Suppressor macrophage treated with lipopolysaccharide for 4 hours (primary cell): ENCODE results near the gene CSMD2.
"Not testable (repeated sequence)": the region's sequence is repeated elsewhere in the genome, so short reads cannot be mapped to it uniquely, and the experiment has no call there.

Experiments used
- DNase-seq: peaks from one replicate; pipeline ENCODE4 v3.0.0-alpha.2; 2020

Gene CSMD2

DNA sequence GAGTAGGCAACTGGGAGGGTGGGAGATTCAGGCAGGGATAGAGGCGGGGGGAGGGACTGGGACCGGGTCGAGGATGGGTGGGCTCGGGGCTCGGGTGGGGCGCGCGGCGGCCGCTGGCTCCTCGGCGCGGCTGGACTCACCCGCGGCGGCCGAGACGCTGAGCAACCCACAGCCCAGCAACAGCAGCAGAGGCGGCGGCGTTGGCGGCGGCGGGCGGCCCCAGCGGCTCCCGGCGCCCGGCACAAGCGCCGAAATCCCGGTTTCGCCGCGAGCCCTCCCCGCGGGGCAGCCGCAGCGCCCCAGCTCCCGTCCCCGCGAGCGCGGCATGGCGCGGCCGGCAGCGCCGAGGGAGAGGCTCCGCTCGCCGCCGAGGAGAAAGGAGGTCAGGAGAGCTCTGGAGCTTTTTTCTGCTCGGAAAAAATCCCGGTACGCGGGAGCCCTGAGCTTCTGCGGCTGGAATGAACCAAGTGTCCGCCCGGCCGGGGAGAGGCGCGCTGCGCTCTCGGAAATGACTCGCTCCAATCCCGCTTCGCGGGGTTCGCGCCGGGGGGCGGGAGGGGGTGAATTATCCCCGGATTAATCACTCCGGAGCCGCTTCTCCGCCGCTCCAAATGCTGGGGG, at the start of gene CSMD2:
CSMD2 (minus strand) TSS at position 460 of the 621 bp plus-strand sequence; CDS start at position 327, 133 bp downstream.
- DNase-seq, result no peak

DNA sequence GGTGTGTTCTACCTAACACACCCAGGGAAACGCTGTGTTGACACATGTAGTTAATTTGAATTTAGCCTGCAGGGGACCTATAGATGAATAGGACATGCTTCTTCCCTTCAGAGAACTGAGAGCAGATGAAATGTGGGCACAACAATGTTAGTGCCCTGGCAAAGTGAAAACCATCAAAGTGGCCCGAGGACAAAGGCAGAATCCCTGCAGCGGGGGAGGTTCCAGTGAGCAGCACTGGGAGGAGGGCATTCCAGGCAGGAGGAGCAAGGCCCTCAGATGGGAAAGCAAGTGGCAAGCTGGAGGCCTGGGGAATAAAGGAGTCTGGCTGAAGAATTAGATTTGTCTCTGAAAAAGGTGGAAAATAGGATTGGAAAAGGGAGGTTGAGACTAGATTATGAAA, 48.9 kb upstream of the CSMD2 start:
- DNase-seq, result no peak

DNA sequence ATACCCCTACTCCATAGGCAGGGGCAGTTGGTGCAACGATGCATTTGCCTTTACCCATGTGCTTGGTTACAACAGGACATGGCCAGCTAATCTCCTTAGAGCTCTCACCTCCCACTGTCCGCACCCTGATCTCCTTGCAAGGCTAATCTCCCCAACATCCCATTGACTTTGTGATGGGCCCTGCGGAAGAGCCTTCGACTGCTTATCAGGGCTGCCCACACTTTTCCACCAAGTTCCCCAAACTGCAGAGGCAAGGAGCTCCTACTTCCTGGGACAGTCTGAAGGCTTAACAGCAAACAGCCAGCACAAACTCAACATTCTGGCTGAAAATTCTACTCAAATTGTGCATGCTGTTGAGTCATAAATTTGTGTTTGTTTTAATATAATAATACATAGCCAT, 47.6 kb upstream of the CSMD2 start:
- no peak for DNase-seq

DNA sequence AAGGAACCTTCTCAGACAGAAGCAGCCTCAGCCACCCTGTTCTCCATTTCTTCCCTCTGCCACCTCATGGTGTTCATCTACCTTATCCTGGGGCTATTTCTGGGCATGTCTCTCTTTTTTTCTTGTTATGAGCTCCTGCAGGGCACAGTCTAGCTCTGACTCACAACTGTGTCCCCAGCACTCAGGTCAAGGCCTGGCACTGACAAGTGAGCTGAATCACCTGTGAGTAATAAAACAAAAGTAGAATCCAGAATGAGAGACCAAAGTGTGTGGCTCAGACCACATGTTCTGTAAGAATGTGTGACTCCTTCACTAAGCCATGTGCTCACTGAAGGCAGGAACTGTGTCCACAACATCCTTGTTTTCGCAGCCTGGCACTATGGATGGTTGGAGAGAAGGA, 34.9 kb upstream of the CSMD2 start:
- no peak for DNase-seq

DNA sequence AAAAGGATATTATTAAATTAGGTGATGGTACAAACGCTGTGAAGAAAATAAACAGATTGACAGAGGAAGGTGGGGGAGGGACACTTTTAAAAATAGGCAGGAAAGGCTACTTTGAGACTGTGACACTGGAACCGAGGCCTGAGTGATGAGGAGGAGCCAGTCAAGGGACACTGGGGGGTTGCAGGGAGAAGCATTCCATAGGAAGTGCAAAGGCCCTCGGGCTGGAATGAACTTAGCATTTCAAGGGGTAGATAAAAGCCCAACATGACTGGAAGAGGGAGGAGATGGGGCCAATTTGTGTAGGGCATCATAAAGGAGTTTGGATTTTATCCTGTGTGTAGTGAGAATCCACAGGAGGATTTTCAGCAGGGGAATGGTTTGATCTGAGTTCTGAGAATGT, 27.6 kb upstream of the CSMD2 start:
- no peak for DNase-seq

DNA sequence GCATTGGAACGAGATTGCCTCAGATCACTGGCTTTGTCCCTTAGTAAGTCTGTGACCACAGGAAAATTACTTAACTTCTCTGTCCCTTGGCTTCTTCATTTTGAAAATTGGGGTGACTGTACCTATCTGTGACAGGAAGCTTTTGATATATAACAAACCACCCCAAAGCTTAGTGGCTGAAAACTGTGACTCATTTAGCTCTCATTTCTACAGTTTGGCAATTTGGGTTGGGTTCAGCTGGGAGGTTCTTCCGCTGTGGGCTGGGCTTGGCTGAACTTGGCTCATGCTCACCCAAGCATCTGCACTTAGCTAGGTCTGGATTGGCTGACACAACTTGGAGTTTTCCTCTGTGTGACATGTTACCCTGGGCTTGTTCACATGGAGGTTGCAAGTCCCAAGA, 25.7 kb upstream of the CSMD2 start:
- no peak for DNase-seq

DNA sequence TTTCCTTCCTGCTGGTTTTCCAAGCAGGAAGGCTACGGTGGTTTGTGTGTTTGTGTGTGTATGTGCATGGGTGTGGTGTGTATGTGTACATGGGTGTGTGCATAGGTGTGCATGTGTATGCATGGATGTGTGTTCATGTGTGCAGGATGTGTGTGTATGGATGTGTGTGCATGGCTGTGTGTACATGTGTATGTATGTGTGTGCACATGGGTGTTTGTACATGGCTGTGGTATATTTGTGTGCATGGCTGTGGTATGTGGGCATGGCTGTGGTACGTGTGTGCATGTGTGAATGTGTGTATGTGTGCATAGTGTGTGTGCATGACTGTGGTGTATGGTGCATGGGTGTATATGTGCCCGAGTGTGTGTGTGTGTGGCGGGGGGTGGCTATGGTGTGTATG, 24.0 kb upstream of the CSMD2 start:
- DNase-seq, result no peak

DNA sequence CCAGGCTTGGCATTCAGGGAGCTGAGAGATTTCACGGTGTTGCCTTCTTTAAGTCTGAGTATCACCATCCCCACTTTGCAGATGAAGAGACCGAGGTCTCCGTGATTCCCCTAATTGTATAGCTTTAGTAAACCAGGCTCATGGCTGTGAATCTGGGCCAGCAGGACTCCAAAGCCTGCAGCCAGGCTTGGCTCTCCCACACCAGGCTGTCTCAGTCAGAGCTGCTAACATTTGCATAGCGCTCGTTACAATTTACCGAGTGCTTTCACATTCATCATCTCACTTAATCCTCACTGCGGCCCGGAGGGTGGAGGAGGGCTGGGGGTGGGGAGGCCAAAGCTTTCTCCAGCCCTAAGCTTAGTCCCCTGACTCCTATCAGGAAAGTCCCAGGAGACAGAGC, 23.4 kb upstream of the CSMD2 start:
- no peak for DNase-seq

DNA sequence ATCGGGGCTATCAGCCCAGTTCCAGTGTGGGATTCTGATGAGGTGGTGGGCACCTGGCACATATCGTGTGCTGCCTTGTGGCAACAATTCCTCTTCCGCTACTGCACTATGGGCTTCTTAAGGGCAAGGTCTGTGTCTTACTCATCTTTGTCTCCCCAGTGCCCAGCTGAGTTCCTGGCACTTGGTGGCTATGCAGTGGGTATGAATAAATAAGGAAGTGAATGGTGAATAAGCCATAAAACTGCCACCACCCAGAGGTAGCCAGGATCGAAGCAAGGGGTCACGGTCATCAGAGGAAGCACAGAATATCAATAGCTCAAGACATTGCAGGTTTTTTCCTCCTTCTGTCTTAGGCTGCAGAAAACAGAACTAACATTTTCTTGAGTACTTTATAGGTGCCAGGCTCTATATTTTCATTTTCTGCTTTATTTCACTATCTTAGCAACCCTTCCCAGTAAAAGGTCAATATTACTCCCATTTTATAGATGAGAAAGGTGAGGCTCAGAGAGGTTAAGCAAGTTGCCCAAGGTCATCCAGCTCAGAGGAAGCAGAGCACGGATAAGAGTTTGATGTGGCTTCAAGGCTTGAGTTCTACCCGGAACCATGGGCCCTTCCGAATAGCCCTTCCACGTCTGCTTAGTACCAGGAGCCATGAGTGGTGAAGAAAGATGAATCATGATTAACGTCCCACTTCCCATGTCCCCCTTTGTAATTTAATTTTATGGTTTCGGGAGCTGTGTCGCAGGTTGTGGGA, 21.9 kb upstream of the CSMD2 start:
- DNase-seq, result no peak

DNA sequence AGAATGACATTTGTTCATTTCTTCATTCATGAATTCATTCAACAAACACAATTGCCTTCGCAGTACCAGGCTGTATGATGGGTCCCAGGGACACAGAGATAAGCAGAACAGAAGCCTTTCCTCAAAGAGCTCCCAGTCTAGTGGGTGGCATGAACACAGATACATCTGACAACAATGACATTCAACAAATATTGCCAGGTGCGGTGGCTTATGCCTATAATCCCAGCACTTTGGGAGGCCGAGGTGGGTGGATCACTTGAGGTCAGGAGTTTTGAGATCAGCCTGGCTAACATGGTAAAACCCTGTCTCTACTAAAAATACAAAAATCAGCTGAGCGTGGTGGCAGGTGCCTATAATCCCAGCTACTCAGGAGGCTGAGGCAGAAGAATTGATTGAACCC, 18.4 kb upstream of the CSMD2 start:
- DNase-seq, result not testable (repeated sequence)

DNA sequence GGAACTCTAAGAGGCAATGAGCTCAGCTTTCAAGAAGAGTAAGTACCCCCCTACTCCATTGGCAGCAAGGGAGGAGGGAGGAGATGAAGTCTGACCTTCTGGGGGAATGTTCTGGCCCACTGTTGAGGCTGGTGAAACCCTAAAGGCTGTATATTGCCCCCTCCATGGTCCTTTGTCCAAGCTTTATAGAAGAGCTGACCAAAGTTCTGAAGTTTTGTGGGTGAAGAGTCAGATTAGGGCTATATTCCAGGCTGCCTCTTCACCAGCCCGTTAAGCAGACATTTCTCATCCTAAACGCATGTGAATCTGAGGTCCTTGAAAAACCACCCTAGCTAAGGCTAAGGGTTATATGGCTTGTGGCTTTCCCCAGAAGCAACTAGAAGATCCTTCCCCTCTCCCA, 13.0 kb upstream of the CSMD2 start:
- DNase-seq, result no peak

DNA sequence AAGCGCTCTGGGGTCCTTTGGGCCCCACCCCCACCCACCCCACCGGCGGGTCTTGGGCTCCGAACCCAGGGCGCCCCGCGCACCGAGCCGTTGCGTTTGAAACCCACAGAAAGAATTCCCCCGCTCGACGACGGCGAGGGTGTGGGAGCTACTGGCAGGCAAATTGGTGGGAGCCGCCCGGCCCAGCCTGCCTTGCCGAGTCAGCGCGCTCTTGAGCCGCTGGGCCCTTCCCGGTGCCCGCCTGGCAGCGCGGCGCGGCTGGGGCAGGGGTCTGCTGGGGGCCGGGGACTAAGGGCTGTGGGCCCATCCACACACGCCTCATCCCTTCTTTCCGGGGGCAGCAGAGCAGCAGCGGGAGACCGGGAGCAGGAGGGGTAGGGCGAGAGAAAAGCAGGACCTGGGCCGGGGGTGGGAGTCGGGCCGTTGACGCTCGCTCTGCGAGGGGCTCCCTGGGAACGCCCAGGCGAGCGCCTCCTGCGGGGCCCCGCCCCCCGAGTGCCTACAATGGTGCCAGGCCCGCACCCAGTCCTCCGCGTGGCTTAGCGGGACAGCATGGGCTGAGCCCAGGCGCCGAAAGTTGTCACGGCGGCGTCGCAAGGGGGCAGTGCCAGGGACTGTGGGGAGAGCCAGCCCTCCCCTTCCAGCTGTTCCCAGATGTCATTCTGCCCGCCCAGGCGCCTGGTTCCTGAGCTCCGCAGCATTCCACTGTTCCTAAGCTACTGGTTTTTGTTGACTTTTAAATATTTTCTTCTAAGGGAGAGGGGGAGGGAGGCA, 12.0 kb upstream of the CSMD2 start, which contains the start of gene C1orf94:
C1orf94 (plus strand) TSS at position 78 of the 774 bp plus-strand sequence. CDS start 883 bp downstream, outside the sequence.
- no peak for DNase-seq

DNA sequence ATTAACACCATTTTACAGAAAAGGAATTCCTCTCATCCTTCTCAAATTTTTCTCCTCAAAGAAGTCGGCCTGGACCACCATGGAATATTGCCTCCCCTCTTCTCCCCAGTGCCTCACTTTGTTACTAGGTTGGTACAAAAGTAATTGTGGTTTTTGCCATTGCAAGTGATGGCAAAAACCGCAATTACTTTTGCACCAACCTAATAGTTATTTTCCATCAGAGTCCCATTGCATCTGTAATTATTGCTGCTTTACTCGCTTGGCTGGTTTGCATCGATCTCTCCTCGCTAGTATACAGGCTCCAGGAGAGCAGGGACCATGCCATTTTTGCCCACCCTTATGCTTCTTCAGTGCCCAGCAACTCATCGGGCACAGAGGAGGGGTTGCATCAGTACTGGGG, 10.7 kb upstream of the CSMD2 start:
- no peak for DNase-seq

DNA sequence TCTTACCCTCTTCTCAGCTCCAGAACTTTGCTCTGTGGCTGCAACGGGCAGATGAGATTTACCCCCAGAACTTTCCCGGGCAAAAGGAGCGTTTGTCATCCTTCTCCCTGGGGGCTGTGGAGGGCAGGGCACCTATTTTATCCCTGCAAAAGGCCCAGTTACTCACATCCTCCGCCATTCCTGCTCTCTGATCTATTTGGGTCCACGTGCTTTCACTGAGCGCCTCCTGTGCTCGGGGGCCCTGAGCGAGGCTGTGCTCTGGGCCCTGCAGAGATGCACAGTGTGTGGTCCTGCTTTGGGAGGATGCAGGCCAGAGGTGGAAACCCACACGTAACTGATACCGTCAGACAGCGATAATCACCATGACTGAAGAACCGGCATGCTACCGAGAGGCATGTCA, 2.4 kb upstream of the CSMD2 start:
- no peak for DNase-seq

DNA sequence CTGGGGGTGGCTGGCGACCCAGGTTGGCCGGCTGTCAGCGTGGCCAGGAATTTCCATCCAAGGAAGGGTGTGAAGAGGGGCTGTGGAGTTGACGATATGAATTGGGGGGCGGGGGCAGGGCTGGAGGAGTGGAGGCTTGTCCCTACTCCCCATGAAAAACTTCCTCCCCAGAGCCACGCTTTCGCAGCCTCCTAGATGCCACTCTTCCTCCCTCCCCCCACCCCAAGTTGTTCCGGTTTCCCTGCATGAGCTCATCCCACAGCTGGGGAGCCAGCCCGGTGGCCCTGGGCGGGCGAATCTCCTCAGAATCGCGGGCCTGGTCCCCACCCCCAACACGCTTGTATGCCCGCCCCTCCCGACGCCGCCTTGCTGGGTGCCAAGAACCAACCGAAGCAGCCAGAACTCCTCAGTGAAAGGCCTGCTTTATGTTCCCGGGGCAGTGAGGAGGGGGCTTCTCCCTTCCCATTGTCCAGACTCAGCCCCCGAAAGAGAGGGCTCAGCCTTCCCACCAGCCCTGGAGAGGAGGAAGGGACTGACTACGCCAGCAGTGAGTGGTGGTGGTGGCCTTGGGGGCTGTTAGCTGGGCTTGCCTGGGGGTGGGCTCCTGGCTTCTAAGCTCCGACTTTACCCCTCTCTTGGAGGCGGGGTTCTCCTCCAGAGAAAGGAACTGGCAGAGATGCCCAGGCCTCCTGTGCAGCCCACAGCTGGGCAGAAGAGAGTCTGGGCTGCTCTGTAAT, 1.8 kb upstream of the CSMD2 start:
- DNase-seq, result no peak

DNA sequence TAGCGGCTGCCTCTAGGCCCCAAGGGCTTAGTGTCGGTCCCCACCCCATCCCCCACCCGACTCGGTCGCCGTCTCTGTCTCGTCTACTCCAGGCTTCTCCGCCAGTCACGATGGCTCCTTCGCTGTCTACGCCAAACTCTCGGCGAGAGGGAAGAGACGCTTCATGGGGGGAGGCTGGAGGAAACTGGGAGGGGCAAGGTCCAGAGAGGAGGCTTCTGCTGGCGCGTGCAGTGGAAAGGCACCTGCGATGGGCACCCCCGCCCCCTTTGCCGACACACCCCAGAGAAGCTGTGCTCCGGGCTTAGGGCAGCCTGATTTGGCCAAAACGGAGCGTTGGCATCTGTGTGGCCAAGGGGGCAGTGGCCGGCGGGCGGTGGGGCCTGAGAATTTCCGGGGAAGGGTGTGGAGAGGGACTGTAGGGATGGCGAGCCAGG, 1.2 kb upstream of the CSMD2 start:
- DNase-seq, result no peak

DNA sequence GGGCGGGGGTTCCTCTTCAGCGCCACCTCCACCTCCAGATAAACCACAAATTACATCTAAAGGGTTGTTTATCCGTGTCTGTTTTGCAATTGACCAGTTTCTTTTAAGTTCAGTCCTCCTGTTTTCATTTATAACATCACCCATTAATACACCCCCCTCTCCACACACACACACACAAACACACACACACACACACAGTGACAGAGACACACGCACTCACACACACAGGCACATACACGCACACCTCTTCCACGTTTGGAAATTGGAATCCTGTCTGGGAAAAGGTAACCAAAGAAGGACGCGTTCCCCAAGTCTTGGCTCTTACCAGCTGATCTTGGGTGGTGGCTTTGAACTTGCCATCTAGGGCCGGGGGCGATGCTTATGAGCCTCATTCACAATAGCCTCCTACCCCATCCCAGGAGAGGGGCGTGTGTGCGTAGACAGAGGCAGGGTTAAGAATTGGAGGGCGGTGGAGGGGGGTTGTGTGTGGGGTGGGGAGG, 442 bp upstream of the CSMD2 start:
- no peak for DNase-seq

DNA sequence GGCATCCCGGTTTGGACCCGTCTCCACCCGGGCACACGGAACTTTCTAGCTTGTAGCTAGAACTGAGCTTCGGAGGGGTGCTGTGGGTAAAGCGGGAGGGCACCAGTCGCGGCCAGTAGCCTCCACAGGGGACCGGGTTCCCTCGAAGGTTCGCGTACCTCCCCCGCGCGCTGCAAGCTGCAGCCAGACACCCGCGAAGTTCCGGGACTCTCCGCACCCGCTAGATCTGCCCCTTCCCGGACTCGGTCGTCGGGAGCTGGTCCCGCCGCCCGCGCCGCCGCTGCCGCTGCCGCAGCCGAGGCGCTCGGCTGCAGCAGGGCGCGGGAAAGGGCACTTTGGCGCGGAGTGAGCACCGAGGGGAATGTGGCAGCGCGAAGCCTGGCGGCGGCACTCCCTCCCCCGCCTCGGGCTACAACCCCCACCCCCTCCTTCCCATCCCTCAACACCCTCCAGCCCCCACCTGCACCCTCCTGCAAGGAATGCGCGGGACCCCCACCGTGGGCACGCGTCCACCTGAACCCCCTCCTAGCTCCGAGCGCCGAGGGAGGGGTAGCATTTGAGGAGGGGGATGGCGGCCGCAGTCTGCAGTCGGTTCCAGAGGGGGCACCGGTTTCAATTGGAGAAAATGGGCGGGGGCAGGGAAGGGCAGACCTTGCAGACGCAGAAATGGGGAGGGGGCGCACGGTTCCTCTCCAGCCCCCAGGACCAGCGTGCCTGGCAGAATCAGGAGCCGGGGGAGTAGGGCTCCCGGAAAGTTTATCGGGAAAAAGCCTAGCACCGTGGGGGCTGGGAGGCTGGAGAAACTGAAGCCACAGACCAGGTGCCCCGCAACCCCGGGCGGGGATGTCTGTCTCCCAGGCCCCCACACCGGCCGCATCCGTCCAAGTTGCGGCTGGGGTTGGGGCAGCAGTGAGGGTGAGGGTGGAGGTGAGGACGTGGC, 968 bp downstream of the CSMD2 start:
- DNase-seq, result no peak

DNA sequence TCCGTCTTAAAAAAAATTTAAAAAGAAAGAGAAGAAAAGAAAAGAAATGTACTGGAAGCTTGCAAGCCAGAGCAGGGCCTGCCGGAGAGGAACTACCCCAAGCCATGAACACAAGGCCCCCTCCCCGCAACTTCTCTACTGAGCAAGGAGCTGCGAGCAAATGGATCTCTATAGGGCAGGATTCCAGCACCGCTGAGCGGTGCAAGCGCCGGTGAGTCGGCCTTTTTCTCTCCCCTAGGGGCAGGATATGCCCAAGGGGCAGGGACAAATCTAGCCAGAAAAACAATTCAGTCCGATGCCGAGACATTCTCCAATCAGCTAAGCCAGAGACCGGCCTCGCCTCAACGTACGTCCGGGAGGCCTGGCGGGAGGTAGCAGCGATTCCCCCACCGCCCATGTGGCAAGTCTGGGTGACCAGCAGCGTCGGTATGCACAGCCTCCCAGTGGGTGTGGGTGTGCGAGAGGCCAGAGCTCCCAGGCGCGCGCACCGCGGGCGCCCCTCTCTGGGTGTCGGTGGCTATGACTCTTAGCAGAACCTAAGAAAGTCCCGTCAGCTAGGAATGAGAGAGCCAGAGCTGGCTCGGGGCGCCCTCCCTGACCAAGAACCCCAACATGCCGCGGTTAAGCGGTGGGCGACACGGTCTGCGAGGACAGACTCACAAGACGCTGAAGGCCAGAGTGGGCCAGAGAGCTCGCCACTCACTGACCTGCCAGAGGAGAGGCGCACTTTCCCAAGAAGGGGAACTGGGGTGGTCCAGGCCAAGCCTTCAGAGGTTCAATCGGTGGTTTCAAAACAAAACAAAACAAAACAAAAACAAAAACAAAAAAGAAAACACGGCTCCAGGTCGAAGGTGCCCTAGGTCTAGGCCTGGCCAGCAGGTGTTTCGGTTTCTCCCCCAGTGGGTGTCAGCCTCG, 1.9 kb downstream of the CSMD2 start:
- peak; percentile 40 for DNase-seq

DNA sequence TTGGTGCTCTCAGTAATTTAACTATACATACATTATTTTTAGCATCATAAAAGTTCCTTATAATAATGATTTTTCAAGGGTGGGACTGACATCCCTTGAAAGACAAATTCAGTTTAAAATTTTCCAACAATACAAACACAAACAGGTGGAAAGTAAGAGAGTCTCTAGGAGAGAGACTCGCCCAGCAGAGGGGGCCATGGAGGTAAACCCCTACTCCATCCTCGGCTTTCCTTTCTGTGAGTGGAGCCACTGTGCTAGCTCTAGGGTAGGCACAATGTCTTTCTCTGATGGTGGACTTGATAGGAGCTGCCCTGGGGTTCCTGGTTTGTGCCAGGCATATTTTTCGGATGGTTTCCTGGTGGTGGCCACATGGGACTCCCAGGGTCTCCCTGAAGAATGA, 8.3 kb downstream of the CSMD2 start:
- no peak for DNase-seq

DNA sequence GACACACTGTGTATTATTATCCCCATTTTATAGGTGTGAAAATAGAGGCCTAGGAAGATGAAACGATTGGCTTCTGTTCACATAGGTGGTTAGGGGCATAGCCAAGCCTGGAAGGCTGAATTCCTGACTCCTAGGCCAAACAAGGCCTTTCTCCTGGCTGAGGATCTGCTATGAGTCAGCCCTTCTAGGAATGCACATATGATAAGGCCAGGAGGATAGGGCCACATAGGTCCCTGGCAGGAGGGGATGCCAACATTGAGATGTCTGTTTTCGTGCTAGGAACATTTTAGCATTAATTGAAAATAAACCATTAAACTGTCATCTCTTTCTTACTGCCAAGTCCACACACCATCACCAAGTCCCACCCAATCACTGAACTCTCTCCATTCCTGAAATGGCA, 9.2 kb downstream of the CSMD2 start:
- DNase-seq, result no peak
